WTC11 (cell line): ENCODE measurements around the gene WDPCP.

Experiments
- NR3C1 ChIP-seq: sonication (generic); formaldehyde crosslinking; conservative IDR thresholded peaks from 2 replicates; pipeline ENCODE4 v1.8.1; 2023; ENCODE audit warnings: low read depth, mild to moderate bottlenecking, missing genetic modification reagents
- ZNF263 ChIP-seq: sonication (generic); formaldehyde crosslinking; IDR thresholded peaks from 2 replicates; pipeline ENCODE4 v1.8.1; 2022; ENCODE audit warnings: low read depth, mild to moderate bottlenecking, moderate library complexity, missing genetic modification reagents
- TF ChIP-seq, protein P1 (sequence below): fragments of 200-600 bp; IDR thresholded peaks from 2 replicates; pipeline ENCODE4 v1.8.0; 2022; ENCODE audit warnings: antibody characterized with exemption
- TF ChIP-seq, protein P2 (sequence below): sonication (generic); formaldehyde crosslinking; conservative IDR thresholded peaks from 2 replicates; pipeline ENCODE4 v1.8.1; 2023; ENCODE audit warnings: mild to moderate bottlenecking, low read depth, missing genetic modification reagents, moderate library complexity

DNA sequence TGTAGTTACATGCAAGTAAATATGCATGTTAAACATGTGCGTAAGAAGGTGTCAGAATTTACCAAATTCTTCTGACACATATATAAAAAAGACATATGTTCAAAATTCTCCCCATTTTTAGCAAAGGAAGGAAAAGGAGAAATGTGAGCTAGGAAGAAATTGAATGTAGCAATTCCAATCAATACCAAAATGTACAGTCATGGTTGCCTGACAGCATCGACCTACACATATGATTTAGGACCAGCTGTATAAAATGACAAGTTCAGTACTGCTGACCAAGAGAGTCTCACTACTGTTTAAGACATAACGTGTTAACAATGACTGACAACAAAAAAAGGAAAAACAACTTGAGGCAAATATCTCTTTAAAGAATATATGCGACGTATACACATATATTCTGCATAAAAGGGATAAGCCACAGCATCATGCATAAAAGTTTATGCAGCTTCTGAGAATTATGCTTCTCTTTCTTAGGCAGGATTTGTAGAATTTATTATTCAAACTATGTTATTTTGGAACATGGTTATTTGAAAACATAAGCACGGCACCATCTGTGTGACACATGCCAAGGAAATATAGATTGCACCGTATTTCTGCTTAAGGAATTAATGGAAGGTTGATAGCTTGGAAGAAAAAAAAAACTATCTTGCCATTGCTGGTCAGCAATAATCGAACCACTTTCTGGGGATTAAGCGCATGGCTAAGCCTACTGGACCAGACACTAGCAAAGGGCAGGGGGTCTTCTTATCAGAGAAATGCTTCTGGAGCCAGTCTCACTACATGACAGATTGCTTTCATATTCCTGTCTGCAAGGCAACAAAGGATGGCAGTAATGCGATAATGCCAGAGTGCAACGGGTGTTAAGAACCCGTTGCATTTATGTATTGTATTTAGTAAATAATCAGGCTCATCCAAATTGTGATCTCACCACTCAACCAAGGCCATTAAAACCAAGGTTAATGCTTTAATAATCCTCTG lies 154.0 kb downstream of the WDPCP start:
- TF ChIP-seq NR3C1 (CRISPR knock-in tag), result no peak
- TF ChIP-seq, protein P1, sequence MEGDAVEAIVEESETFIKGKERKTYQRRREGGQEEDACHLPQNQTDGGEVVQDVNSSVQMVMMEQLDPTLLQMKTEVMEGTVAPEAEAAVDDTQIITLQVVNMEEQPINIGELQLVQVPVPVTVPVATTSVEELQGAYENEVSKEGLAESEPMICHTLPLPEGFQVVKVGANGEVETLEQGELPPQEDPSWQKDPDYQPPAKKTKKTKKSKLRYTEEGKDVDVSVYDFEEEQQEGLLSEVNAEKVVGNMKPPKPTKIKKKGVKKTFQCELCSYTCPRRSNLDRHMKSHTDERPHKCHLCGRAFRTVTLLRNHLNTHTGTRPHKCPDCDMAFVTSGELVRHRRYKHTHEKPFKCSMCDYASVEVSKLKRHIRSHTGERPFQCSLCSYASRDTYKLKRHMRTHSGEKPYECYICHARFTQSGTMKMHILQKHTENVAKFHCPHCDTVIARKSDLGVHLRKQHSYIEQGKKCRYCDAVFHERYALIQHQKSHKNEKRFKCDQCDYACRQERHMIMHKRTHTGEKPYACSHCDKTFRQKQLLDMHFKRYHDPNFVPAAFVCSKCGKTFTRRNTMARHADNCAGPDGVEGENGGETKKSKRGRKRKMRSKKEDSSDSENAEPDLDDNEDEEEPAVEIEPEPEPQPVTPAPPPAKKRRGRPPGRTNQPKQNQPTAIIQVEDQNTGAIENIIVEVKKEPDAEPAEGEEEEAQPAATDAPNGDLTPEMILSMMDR, result no peak
- TF ChIP-seq ZNF263 (CRISPR knock-in tag), result no peak
- TF ChIP-seq, protein P2, sequence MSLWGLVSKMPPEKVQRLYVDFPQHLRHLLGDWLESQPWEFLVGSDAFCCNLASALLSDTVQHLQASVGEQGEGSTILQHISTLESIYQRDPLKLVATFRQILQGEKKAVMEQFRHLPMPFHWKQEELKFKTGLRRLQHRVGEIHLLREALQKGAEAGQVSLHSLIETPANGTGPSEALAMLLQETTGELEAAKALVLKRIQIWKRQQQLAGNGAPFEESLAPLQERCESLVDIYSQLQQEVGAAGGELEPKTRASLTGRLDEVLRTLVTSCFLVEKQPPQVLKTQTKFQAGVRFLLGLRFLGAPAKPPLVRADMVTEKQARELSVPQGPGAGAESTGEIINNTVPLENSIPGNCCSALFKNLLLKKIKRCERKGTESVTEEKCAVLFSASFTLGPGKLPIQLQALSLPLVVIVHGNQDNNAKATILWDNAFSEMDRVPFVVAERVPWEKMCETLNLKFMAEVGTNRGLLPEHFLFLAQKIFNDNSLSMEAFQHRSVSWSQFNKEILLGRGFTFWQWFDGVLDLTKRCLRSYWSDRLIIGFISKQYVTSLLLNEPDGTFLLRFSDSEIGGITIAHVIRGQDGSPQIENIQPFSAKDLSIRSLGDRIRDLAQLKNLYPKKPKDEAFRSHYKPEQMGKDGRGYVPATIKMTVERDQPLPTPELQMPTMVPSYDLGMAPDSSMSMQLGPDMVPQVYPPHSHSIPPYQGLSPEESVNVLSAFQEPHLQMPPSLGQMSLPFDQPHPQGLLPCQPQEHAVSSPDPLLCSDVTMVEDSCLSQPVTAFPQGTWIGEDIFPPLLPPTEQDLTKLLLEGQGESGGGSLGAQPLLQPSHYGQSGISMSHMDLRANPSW (CRISPR knock-in tag), result no peak
